Stimulated activated CD8-positive, alpha-beta memory T cell treated with anti-CD3 and anti-CD28 coated beads, Interleukin-12 subunit alpha, Interleukin-12 subunit beta, amount 100 ng/mL, for 4 hours (primary cell): ENCODE data around the gene MMAA.
"Not testable (repeated sequence)": the region's sequence is repeated elsewhere in the genome, so short reads cannot be mapped to it uniquely, and the experiment has no call there.

ENCODE experiments used
- DNase-seq: peaks from one replicate; pipeline ENCODE4 v3.0.0-alpha.2; 2020; ENCODE audit warnings: low read depth

MMAA gene

DNA sequence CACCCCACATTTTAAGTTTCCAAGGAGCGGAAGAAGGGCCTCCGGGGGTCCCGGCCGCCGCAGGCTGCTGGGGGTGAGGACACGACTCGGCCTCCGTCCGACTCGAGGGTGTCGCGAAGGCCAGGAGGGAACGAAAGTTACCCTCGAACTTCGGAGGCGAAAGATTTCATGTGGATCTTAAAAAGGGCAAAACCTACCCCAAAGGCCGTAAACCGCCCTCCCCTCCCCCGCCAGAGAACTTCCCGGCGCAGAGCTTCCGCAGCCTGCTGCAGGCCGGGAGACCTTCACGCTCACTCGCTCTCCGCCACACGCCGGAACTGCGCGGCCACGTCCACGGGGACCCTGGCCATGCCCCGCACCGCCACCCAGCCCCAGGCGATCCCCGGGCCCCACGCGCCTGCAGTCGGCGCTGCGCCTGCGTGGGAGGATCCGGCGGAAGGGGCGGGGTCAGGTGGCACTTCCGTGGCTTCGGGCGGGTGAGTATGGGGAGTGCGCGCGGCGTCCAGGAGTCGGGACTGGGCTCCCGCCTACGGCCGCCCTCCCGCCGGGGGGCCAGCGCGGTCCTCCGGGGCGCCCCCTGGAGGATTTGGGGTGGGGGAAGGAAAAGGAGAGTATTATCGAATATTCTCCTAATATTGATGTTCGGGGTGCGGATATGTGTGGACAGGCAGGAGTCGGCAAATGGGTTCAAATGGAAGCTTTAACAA, at the start of gene MMAA:
Gene MMAA, plus strand, starts transcription at position 454 of the 707 bp plus-strand sequence. CDS start 19,755 bp downstream, outside the sequence.
- DNase-seq, result peak; percentile 95

DNA sequence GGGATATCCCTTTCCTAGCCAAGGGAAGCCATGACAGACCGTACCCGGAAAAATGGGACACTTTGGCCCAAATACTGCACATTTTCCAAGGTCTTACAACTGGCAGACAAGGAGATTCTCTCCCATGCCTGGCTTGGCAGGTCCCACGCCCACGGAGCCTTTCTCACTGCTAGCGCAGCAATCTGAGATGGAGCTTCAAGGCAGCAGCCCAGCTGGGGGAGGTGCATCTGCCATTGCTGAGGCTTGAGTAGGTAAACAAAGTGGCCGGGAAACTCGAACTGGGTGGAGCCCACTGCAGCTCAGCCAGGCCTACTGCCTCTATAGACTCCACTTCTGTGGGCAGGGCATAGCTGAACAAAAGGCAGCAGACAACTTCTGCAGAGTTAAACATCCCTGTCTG, 44.6 kb upstream of the MMAA start:
- not testable (repeated sequence) for DNase-seq

DNA sequence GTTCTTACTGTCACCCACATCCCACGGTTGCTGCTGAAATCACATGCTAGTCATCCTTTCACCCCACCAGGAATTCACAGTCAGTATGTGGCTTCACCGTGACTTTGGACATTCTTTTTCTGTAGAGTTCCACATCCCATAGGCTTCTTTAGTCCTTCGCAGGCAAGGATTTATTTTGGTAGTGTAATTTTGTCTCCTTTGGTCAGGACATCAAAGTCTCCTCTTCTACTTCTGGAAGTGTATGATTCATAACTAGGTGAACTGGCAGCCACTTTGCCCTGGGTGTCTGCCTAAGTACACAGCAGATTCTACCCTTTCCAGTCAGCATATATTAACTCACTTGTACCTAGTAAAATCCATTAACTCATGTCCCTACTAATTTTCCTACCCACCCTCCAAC, 38.3 kb upstream of the MMAA start:
- no peak for DNase-seq

DNA sequence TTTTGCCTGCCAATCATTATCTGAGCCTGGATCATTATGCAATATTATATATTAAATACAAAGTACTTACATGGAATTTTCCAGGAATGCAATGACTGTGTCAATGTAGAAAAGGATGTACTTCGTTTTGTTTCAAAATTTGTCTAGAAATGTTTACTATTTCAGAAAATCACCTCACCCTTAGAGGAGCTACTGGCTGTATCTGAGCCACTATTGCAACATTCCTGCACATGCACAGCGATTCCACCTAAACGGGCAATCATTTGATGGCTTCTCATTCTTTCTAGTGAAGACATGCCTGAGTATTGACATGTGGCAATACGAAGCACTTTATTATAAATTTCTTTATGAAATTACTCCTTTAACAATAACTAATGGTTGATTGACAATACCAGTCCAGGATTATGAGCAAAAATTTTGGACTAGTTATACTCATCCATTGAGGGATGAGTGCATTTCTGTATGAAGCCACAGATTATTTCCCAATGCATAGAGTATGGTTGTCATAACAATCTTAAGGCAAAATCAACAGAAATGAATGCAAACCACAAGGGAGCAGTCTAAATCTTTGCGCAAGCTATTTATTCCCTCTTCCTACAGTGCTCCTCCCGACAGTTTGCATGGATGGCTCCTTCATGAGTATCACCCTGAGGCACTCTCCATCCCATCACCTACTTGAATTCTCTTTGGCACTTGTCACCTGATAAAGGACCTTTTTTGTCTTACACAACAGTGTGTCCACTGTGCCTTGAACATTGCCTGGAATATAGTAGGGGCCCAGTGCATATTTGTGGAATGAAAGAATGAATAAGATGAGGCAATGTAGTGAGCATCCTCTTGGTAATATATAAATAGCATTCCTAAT, 35.8 kb upstream of the MMAA start:
- DNase-seq, result no peak

DNA sequence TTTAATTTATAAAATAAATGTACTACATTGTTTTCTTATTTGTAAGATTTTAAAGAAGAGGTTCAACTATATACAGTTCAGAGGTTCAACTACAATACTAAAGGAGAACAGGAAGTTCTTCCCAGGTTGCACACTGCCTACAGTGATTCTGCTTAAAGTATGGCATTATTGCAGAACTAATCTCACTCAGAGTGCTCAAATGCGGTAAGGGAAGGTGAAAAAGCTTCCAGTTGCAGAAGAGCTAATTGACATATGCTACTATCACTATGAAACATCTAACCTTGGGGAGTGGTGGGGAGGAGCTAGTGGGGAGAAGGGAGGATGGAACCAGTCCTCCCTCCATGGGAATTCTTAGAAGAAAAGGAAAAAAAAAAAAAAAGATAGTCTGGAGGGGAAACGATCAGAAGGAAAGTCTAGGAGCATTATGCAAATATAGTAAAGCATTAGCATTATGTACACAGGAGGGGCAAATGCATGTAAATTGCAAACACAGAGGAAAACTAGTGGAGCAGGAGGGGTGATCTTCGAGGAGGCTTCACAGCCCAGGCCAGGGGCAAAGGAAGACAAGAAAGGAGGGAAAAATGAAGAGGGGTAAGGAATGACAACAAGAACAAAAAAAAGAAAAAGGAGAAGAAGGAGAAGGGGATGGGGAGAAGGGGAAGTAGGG, 32.0 kb upstream of the MMAA start:
- DNase-seq, result no peak

DNA sequence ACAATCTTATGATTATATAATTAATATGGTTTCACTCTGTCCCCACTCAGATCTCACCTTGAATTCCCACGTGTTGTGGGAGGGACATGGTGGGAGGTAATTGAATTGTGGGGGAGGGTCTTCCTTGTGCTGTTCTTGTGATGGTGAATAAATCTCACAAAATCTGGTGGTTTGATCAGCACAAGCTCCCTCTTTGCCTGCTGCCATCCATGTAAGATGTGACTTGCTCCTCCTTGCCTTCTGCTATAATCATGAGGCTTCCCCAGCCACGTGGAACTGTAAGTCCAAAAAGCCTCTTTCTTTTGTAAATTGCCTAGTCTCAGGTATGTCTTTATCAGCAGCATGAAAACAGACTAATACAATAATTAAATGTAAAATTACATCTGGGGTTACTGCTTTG, 29.8 kb upstream of the MMAA start:
- not testable (repeated sequence) for DNase-seq

DNA sequence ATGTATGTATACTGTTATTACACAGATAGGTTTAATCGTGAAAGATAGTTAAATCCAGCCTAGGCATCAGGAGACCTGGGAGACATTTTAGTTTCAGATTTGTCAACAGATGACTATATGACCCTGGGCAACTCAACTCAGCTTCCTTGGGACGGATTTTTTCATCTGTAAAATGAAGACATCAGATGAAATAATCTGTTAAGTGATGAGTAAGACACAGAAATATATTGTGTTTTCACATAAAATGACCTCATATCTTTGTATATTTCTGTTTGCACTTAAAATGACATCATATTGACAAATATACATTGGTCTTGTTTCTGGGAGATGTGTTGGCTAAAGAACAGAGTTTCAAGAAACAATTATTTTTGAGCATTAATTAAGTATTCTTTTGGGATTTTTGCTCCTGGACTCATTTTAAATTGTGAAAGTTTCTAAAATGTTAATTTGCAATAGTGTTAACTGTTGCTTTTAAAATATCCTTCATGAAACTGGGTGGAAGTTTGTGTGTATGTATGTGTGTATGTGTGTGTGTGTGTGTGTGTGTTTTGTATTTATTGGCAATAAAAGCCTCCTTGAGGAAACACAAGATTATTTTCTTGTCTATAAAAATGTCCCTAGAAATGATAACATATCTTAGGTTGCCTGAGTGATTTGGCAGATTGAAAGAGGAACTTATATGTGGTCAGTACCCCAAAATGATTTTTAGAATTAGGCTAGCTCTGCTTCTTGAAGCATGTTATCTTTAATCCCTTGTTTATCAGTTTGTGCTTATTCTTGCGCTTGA, 29.1 kb upstream of the MMAA start:
- no peak for DNase-seq

DNA sequence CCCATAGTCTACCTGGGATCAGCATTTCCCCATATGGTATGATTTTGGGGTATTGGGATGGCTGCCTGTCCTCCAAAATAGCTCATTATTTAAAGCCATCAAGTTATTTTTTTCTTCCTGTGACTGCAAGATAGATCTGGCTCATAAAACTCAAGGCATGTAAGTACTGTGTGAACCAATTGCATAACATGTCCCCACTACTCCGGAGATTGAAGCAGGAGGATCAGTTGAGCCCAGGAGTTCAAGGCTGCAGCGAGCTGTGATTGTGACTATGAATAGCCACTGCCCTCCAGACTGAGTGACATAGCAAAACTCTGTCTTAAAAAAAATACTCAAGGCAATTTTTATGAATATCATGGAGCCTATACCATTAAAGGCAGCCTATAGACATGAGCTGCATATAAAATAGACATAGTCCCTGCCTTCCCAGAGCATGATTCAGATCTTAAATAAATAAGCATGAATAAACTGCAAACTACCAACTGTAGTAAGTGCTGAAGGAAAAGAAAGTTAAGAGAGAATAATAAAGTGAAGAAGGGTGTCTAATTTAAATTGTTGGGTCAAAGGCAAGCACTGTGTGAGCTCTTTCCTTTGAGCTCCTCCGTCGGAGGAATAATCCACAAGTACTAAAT, 16.9 kb upstream of the MMAA start:
- DNase-seq, result no peak

DNA sequence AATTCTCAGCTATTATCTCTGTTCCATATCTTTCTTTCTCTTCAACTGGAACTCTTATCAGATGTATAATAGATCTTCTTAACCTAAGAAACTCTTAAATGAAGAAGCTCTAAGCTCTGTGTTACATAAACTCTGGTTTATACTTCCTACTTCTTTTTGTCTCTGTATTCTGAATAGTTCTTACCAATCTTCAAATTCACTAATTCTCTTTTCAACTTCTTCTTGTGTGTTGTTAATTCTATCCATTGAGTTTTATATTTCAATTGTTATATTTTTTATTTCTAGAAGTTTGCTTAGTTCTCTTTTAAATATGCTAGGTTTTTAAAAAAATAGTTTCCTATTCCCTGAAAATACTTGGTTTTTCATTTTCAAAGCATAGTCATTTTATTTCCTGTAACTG, 13.2 kb upstream of the MMAA start:
- DNase-seq, result no peak

DNA sequence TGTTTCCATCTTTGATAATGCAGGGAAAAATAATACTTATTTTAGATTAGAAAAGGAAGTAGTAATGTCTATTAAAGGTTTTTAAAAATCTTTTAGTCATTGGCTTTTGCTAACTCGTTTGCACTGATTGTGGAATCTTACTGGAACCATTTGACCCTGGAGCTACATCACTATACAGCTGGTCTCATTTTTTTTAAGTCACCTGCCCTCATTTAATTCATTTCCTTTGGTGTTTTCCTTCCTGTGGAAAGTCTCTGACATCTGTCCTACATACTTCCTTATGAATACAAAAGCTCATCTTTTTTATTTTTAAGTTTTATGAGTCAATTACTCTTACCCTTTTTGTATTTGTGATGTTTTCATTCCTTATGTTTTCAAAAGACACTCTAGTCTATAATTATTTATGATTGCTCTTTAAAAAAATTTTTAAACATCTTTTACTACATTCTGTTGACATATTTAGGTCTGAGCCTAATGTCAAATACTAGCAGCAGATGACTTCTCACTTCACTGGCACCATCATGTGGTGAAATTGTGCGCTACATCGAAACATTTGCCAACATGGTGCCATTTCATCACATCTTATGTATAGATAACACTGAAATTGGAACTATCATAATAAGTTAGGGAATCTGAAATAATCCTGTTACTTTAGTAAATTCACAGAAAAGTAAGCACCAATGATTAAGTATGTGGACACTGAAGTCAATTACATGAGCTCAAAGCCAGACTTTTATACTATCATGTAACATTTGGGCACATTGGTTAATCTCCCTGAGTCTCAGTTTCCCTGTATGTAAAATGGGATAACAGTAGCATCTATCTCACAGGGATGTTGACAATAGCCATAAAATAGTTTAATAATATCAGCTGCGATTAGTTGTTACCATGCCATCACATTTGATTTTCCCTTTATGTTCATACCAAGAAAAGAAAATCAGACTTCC, 9.4 kb upstream of the MMAA start:
- peak; percentile 28 for DNase-seq

DNA sequence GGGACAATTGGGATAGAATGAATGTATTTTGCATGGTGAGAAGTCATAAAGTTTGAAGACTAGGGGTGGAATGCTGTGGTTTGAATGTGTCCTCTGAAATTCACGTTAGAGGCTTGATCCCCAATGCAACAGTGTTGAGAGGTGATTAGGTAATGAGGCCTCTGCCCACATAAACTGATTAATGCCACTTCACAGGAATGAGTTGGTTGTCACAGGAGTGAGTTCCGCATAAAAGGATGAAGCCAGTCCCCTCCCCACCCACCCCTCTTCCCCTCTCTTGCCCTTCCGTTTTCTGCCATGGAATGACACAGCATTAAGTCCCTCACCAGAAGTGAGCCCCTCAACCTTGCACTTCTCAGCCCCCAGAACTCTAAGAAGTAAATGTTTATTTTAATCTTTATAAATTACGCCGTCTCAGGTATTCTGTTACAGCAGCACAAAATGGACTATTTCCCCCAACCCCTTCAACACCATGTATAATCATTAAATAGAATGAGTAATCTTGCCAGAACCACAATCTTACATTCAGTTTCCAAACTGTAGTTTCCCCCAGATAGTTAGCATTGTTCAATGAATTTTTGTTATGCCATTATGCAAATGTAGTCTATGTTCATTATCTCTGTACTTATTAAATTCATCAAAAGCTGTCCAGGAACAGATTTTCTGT, 5.5 kb upstream of the MMAA start:
- DNase-seq, result no peak

DNA sequence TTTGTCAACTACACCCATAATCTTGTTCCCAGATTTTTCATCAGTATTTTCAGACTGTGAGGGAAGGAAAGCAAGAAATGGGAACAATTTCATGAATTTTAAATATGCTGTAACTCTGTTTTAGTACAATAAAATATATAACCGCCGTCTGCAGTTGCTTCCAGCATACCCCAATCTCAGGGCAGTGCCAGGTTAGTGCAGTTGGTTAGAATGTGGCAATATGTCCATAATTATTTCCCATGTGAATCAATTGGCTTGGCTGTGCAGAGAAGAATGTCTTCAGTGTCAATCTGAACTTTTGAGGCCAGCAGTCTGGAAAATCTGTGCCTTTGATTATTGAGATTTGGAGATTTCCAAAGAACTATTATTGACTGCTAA, 5.0 kb upstream of the MMAA start:
- DNase-seq, result no peak

DNA sequence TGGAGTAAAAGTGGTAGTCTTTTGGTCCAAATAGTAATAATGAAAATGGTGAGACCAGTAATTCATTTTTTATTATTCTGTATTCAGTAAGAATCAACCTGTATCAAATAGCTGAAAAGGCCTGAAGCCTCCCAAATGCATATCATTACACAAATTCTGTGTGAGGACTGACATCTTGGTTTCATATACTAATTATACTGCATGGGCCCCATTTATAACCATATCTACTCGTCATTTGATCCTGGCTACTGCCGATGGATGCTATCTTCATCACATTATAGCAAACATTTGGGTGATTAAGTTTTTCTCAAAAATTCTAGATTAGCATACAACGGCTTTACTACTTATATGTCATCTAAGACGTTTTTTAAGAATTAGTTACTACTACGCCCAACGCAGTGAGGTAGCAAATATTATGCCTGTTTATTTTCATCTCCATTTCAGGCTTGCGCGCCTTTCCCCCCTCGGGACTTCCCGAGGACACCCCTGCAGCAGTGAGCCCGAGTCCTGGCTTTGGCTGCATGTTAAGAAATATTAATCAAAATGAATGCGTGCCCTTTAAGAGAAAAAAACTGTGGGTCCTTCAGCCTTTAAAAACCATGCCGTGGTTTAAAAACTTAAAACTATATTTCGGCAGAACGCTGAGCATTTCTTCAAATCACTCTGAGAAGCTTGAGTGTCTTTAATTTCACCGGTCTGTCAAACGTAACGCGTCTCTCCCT, 814 bp upstream of the MMAA start:
- DNase-seq, result peak; percentile 6

DNA sequence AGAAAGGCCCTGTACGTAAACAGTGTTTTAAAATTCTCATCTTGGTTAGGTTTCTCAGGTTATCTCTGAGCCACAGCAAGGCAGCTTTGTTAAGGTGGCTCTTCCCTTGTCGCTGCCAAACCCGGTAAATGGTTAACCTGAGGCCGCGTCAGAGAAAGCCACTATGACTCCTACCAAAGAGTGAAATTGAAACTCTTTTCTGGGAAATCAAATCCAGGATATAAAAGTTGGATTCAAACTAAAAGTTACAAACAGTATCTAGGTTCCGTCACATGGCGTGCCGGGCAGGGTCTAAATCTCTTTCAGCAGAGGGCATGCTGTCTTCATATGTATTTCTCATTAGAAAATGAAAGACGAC, 433 bp downstream of the MMAA start:
- no peak for DNase-seq

DNA sequence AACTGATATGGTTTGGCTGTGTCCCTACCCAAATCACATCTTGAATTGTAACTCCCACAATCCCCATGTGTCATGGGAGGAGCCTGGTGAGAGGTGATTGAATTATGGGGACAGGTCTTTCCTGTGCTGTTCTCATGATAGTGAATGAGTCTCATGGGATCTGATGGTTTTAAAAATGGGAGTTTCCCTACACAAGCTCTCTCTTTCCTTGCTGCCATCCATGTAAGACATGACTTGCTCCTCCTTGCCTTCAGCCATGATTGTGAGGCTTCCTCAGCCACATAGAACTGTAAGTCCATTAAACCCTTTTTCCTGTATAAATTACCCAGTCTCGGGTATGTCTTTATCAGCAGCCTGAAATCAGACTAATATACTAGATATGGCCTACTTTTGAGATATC, 2.9 kb downstream of the MMAA start:
- DNase-seq, result not testable (repeated sequence)

DNA sequence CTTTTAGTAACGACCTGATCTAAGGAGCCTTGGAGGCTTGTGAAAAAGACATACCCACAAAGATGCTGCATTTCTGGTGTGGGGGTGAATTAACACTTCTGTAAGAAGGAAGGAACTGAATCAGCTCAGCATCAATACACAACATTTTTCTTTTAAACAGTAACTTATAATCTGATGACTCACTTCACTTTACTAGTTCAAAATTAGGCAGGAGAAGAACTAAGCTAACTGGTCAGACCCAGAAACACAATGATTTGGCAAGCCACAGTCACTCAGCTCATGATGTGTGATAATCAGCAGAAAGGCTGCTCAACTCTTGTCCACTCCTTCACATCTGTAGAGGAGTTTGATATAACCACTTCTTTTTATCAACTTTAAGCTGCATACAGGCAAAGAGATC, 4.6 kb downstream of the MMAA start:
- DNase-seq, result no peak

DNA sequence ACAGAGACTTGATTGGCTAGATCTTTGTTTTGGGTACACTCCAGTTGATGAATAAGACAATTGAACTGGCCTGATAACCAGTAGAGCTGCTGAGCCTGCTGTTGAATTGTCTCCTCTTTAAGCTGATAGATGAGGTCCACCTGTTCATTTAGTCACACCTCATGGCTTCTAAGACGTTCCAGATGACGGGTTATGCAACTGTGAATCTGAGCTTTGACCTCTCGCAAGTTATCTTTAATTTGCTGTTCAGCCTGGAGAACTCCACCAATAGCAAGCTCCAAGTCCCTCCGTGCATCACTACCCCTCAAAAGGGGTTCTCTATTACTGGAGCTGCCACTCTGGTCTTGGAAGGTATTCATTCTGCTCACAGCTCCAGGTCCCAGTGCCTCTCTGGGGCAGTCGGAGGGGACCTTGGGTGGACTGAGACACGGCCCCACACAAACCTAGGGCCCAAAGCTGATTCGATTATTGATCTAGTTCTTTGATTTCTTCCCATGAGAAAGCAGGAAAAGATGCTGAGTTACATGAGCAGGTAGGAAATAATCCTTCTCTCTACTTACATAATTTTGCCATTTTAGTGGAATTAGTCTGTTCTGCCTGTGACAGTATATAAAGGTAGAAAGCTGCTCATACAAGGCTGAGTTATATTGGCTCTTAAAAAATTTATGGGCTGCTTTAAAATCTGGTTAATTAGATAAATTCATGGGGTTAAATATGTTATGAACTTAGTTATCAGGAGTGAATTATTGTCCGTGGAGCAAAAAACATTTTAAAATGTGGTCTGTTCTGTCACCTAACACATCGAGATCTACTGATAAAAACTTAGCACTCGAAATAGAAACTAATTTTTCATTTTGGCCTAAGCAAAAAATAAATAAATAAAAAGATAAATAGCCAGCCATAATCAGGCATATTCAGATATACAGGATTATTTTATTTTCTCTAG, 6.8 kb downstream of the MMAA start:
- DNase-seq, result no peak

DNA sequence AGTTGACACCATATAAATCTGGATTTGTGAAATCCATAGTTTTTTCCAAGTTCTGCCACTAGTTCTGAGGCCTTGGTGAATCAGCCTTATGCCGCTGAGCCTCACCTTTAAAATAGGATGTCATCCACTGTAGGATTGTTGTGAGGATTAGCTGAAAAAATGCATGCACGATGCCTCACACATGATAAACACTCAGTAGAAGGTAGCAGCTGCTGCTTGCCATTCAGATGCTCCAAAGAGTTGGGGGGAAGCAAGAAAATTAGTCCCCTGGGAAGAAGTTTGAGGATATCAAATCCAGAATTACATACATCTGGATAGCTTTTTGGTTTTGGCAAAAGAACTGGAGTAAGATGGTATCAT, 7.4 kb downstream of the MMAA start:
- DNase-seq, result no peak
